PFSK-1 (cell line): ENCODE data around the gene KRT35.

Experiments used
- FOXP2 ChIP-seq: optimal IDR thresholded peaks from 2 replicates; pipeline ENCODE3; 2011; ENCODE audit warnings: borderline replicate concordance, control low read depth, inconsistent platforms; ENCODE audit not compliant: insufficient read depth; ENCODE audit errors: extremely low read length, extremely low read depth
- POLR2AphosphoS5 ChIP-seq: IDR thresholded peaks from 2 replicates; pipeline ENCODE4 v1.6.1; 2012; ENCODE audit warnings: low read depth, mild to moderate bottlenecking, control low read depth, low read length, moderate library complexity
- REST ChIP-seq, 2 experiments: IDR thresholded peaks; 2 replicates each; pipeline versions ENCODE4 v1.6.1 to v1.8.0; 2011 to 2012; ENCODE audit warnings: low read depth in 2 of 2, low read length in 2 of 2, control low read depth in 1 of 2, inconsistent platforms in 1 of 2, mild to moderate bottlenecking in 1 of 2, moderate library complexity in 1 of 2; ENCODE audit not compliant: insufficient read depth in 1 of 2
- TAF1 ChIP-seq: IDR thresholded peaks from 2 replicates; pipeline ENCODE4 v1.6.1; 2012; ENCODE audit warnings: low read length, control low read depth, borderline replicate concordance; ENCODE audit not compliant: insufficient read depth

- no peak for TF ChIP-seq REST (IDR thresholded peaks at IDR 0.05; ENCODE audit: insufficient read depth in 1 of 2, low read depth in 2 of 2, low read length in 2 of 2)
- TF ChIP-seq POLR2AphosphoS5 = no peak
- no peak for TF ChIP-seq TAF1
- TF ChIP-seq FOXP2 = no peak
Observed at GRCh38 chr17:41437254-41437653, 43.7 kb downstream of the KRT35 start.
